H1 (cell line): ENCODE results near the gene CEP89. TPM values are rescaled to one million over a fixed set of nuclear protein-coding genes. Genes with fewer than 3 reads are reported as not detected.

Experiments
- CTCF ChIA-PET: fragments of 300-600 bp; sonication (Branson Sonifier 250); formaldehyde crosslinking; loops from one replicate; lab custom pipeline; 2021; ENCODE audit not compliant: partially characterized antibody; lab: Charles Lee
- POLR2A ChIA-PET: fragments of 300-600 bp; sonication (Branson Sonifier 250); formaldehyde crosslinking; loops from one replicate; lab custom pipeline; 2021; ENCODE audit warnings: inconsistent platforms; ENCODE audit not compliant: partially characterized antibody; lab: Charles Lee
- DNase-seq, 2 experiments: peaks; one replicate each; pipeline versions ENCODE4 v3.0.0 to v3.0.0-alpha.2; 2010 to 2022; ENCODE audit warnings: low spot score in 2 of 2, low read depth in 1 of 2, mixed read lengths in 1 of 2
- FAIRE-seq: peaks from 2 replicates; lab custom pipeline; 2011; peaks lifted over from hg19 to GRCh38; lab: Jason Lieb, UNC
- H2AFZ ChIP-seq: 2 replicates; pipeline ENCODE4 v1.8.1; 2012; ENCODE audit warnings: low read length, inconsistent platforms
- H2AK5ac ChIP-seq: 2 replicates; pipeline ENCODE4 v1.6.1; 2013; ENCODE audit warnings: low read depth, low read length
- H2BK120ac ChIP-seq: replicated peaks from 2 replicates; pipeline ENCODE3; 2013; ENCODE audit warnings: low read depth, low read length, inconsistent platforms
- H2BK12ac ChIP-seq: 2 replicates; pipeline ENCODE4 v1.6.1; 2013; ENCODE audit warnings: low read depth, low read length
- H2BK15ac ChIP-seq: 2 replicates; pipeline ENCODE4 v1.6.1; 2013; ENCODE audit warnings: low read length
- H2BK20ac ChIP-seq: 2 replicates; pipeline ENCODE4 v1.6.1; 2013; ENCODE audit warnings: low read length
- H2BK5ac ChIP-seq: 2 replicates; pipeline ENCODE4 v1.6.1; 2013; ENCODE audit warnings: low read depth, low read length
- H3K14ac ChIP-seq: 2 replicates; pipeline ENCODE4 v1.6.1; 2013; ENCODE audit warnings: inconsistent platforms; ENCODE audit not compliant: insufficient read length
- H3K18ac ChIP-seq: 2 replicates; pipeline ENCODE4 v1.6.1; 2013; ENCODE audit warnings: low read length; ENCODE audit errors: extremely low read depth
- H3K23ac ChIP-seq: 2 replicates; pipeline ENCODE4 v1.6.1; 2013; ENCODE audit warnings: inconsistent platforms; ENCODE audit not compliant: insufficient read length
- H3K23me2 ChIP-seq: 2 replicates; pipeline ENCODE4 v1.6.1; 2013; ENCODE audit warnings: low read depth, low read length
- H3K27ac ChIP-seq: 2 replicates; pipeline ENCODE4 v1.6.1; 2011; ENCODE audit warnings: low read depth, low read length, inconsistent platforms
- H3K27me3 ChIP-seq, 4 experiments: replicated peaks in 1 of 4; 1 replicate in 1 of 4; 2 replicates in 3 of 4; pipeline versions ENCODE4 v1.6.1 to v1.8.1; 2011 to 2013; ENCODE audit warnings: low read length in 3 of 4, mild to moderate bottlenecking in 3 of 4, inconsistent platforms in 2 of 4, mixed read lengths in 2 of 4, moderate library complexity in 1 of 4; ENCODE audit not compliant: control insufficient read depth in 3 of 4, insufficient read depth in 3 of 4; ENCODE audit errors: extremely low read depth in 1 of 4
- H3K36me3 ChIP-seq, 4 experiments: 2 replicates each; pipeline versions ENCODE4 v1.6.1 to v1.8.1; 2011 to 2013; ENCODE audit warnings: mild to moderate bottlenecking in 4 of 4, low read length in 3 of 4, moderate library complexity in 2 of 4, control low read depth in 1 of 4, inconsistent platforms in 1 of 4; ENCODE audit not compliant: insufficient read depth in 4 of 4, control insufficient read depth in 2 of 4
- H3K4ac ChIP-seq: replicated peaks from 2 replicates; pipeline ENCODE3; 2013; ENCODE audit warnings: low read length, low read depth, mixed read lengths, inconsistent platforms; ENCODE audit not compliant: insufficient read length
- H3K4me1 ChIP-seq, 4 experiments: replicated peaks in 1 of 4; 1 replicate in 1 of 4; 2 replicates in 3 of 4; pipeline versions ENCODE4 v1.6.1 to v1.8.1; 2011 to 2013; ENCODE audit warnings: low read length in 3 of 4, inconsistent platforms in 2 of 4, mixed read lengths in 1 of 4; ENCODE audit not compliant: insufficient read depth in 4 of 4, control insufficient read depth in 3 of 4
- H3K4me2 ChIP-seq, 2 experiments: 2 replicates each; pipeline versions ENCODE4 v1.6.1 to v1.8.1; 2011 to 2013; ENCODE audit warnings: low read depth in 2 of 2, low read length in 2 of 2, control low read depth in 1 of 2, inconsistent platforms in 1 of 2, mild to moderate bottlenecking in 1 of 2; ENCODE audit not compliant: insufficient read depth in 1 of 2
- H3K4me3 ChIP-seq, 4 experiments: fragments of 200-600, 300-600 bp in 1 of 4; sonication (generic), shearing (Covaris generic), sonication (Bioruptor Twin) in 1 of 4; 2 replicates each; pipeline versions ENCODE4 v1.5.1 to v1.8.1; 2011 to 2016; ENCODE audit warnings: low read length in 4 of 4, low read depth in 3 of 4, control low read depth in 2 of 4, inconsistent platforms in 2 of 4, mild to moderate bottlenecking in 2 of 4, mixed read lengths in 1 of 4, moderate library complexity in 1 of 4; ENCODE audit not compliant: insufficient read depth in 2 of 4; ENCODE audit errors: extremely low read depth in 1 of 4
- H3K56ac ChIP-seq: replicated peaks from 2 replicates; pipeline ENCODE3; 2013; ENCODE audit warnings: low read depth, mild to moderate bottlenecking, mixed read lengths, low read length, inconsistent platforms; ENCODE audit not compliant: insufficient read length
- H3K79me1 ChIP-seq: 2 replicates; pipeline ENCODE4 v1.6.1; 2013; ENCODE audit warnings: low read depth, low read length, control low read depth
- H3K79me2 ChIP-seq, 2 experiments: 2 replicates each; pipeline versions ENCODE4 v1.6.1 to v1.8.1; 2012 to 2013; ENCODE audit warnings: low read length in 2 of 2, mild to moderate bottlenecking in 2 of 2, inconsistent platforms in 1 of 2; ENCODE audit not compliant: insufficient read depth in 2 of 2, control insufficient read depth in 1 of 2
- H3K9ac ChIP-seq, 4 experiments: replicated peaks in 1 of 4; 1 replicate in 1 of 4; 2 replicates in 3 of 4; pipeline versions ENCODE4 v1.6.1 to v1.8.1; 2011 to 2013; ENCODE audit warnings: low read depth in 3 of 4, low read length in 3 of 4, control low read depth in 2 of 4, mild to moderate bottlenecking in 2 of 4, moderate library complexity in 2 of 4, inconsistent platforms in 1 of 4; ENCODE audit errors: extremely low read depth in 1 of 4
- H3K9me3 ChIP-seq, 2 experiments: 2 replicates each; pipeline versions ENCODE4 v1.6.1 to v1.8.1; 2012 to 2013; ENCODE audit warnings: mild to moderate bottlenecking in 2 of 2, moderate library complexity in 2 of 2, control low read depth in 1 of 2, inconsistent platforms in 1 of 2, low read depth in 1 of 2, low read length in 1 of 2, mixed read lengths in 1 of 2; ENCODE audit not compliant: insufficient read depth in 2 of 2
- H4K20me1 ChIP-seq, 2 experiments: replicated peaks in 1 of 2; 2 replicates each; pipeline versions ENCODE3 to v1.8.1; 2011 to 2013; ENCODE audit warnings: inconsistent platforms in 2 of 2, low read length in 2 of 2, mild to moderate bottlenecking in 1 of 2; ENCODE audit not compliant: insufficient read depth in 2 of 2, control insufficient read depth in 1 of 2
- H4K5ac ChIP-seq: 2 replicates; pipeline ENCODE4 v1.6.1; 2013; ENCODE audit warnings: low read length, low read depth, mixed read lengths, inconsistent platforms; ENCODE audit not compliant: insufficient read length
- H4K8ac ChIP-seq: 2 replicates; pipeline ENCODE4 v1.8.0; 2013; ENCODE audit warnings: mild to moderate bottlenecking, moderate library complexity, low read length, inconsistent platforms; ENCODE audit not compliant: insufficient read depth; ENCODE audit errors: extremely low read depth
- H4K91ac ChIP-seq: replicated peaks from 2 replicates; pipeline ENCODE3; 2013; ENCODE audit warnings: low read length, mixed read lengths, inconsistent platforms; ENCODE audit not compliant: insufficient read length
- BCL11A ChIP-seq, 2 experiments: IDR thresholded peaks; one replicate each; pipeline ENCODE4 v1.6.1; 2011; ENCODE audit warnings: low read depth in 2 of 2, low read length in 2 of 2, mild to moderate bottlenecking in 2 of 2
- HDAC6 ChIP-seq: IDR thresholded peaks from one replicate; pipeline ENCODE4 v1.7.1; 2012; ENCODE audit warnings: low read depth, mild to moderate bottlenecking, inconsistent platforms, low read length, moderate library complexity
- KDM4A ChIP-seq: IDR thresholded peaks from one replicate; pipeline ENCODE4 v1.7.1; 2012; ENCODE audit warnings: low read depth, mild to moderate bottlenecking, moderate library complexity, low read length, inconsistent platforms; ENCODE audit not compliant: severe bottlenecking
- NANOG ChIP-seq: IDR thresholded peaks from 2 replicates; pipeline ENCODE4 v1.6.1; 2011; ENCODE audit warnings: low read length, low read depth, mild to moderate bottlenecking, inconsistent platforms; ENCODE audit not compliant: insufficient read depth, poor library complexity, severe bottlenecking
- RXRA ChIP-seq: IDR thresholded peaks from 2 replicates; pipeline ENCODE4 v1.6.1; 2011; ENCODE audit warnings: low read depth, mild to moderate bottlenecking, low read length, moderate library complexity; ENCODE audit not compliant: insufficient read depth
- SP1 ChIP-seq: IDR thresholded peaks from 2 replicates; pipeline ENCODE4 v1.6.1; 2011; ENCODE audit warnings: low read depth, low read length
- SP2 ChIP-seq: IDR thresholded peaks from 2 replicates; pipeline ENCODE4 v1.6.1; 2012; ENCODE audit warnings: mild to moderate bottlenecking, low read length, inconsistent platforms
- SRF ChIP-seq: IDR thresholded peaks from 2 replicates; pipeline ENCODE4 v1.6.1; 2011; ENCODE audit warnings: mild to moderate bottlenecking, low read depth, low read length, moderate library complexity
- YY1 ChIP-seq: IDR thresholded peaks from 2 replicates; pipeline ENCODE4 v1.6.1; 2011; ENCODE audit warnings: low read depth, mild to moderate bottlenecking, low read length
- ZNF274 ChIP-seq: IDR thresholded peaks from 2 replicates; pipeline ENCODE4 v1.7.0; 2012; ENCODE audit warnings: low read length, borderline replicate concordance; ENCODE audit errors: extremely low read depth
- WGBS, 2 experiments: shearing (Covaris generic) in 1 of 2; methylation state at CpG; one replicate each; pipeline versions ENCODE4 v1.1.6 to v1.1.7; 2013 to 2015; ENCODE audit warnings: low lambda C conversion rate in 2 of 2, mixed read lengths in 2 of 2, inconsistent platforms in 1 of 2, low coverage in 1 of 2, missing lambda C conversion rate in 1 of 2; ENCODE audit not compliant: insufficient replicate concordance in 2 of 2, insufficient coverage in 1 of 2, insufficient read length in 1 of 2; ENCODE audit errors: extremely low coverage in 1 of 2, missing lambda C conversion rate in 1 of 2; 5-methylcytosine and 5-hydroxymethylcytosine counted together
- polyA plus RNA-seq, 7 experiments: library from polyadenylated mRNA; depleted of rRNA in 3 of 7; stranded (reverse) in 5 of 7; unstranded in 2 of 7; fragments of >200 nt in 5 of 7; fragments of 200-250 nt in 2 of 7; gene quantifications; 1 replicate in 5 of 7; 2 replicates in 1 of 7; 4 replicates in 1 of 7; pipeline versions ENCODE4 v1.2.1 to v1.2.3, GENCODE V29; 2011 to 2013; ENCODE audit warnings: missing spikeins in 2 of 7, mixed read lengths in 2 of 7
- total RNA-seq: library from RNA; stranded (reverse); fragmentation: NEBNext Ultra II Directional; extraction: Animal tissue kit (Norgen Biotek cat#: 25700); gene quantifications from 2 replicates; pipeline ENCODE4 v1.2.1, GENCODE V29; 2021

CEP89 gene
- total and polyA plus RNA-seq, 2 of the 8 experiments (the other 6 are each of a cell fraction or from before 2014, with no cell fraction given): 23.0 to 23.6 TPM

DNA sequence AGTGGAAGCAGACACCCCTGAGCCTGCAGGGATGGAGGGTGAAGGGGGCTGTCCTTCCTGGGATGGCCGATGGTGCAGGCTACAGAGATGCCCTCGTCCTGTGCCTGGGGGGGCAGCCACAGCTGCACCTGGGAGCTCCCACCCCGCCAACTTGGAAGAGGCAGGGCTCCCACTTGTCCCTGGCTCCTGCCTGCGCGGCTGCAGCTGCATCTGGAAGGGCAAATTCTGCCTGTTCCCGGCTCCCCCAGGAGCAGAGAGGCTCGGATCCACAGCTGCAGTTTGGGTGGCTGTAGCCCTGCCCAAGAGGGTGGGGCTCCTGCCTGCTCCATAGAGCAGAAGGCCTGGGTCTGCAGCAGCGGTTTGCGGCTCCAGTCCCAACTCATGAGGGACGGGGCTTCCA lies 2.2 kb downstream of the CEP89 start:
- WGBS, 2 experiments: 90% methylated on average over 9 of the region's 10 CpGs; no CpG with 5 or more reads in 1 of the 2 experiments
- no peak overlapping the region for H2AFZ ChIP-seq
- ChIA-PET CTCF (interaction anchor here (0.6 kb wide), 3 partner anchors 74 to 361 kb away, joined by 3 to 4 read pairs (median 3); no protein-coding TSS in a partner anchor), POLR2A (no interaction called here)
- H2BK12ac ChIP-seq: no peak overlapping the region
- no peak overlapping the region for H2AK5ac ChIP-seq
- peaks cover 7% of the 10 kb centered on the region for H3K23me2 ChIP-seq
- no peak overlapping the region for H2BK20ac ChIP-seq
- H3K79me1 ChIP-seq: peaks cover 4% of the 10 kb centered on the region; the same call in 1 of the 2 replicates
- H4K5ac ChIP-seq: no peak overlapping the region
- H4K20me1 ChIP-seq: peaks cover 0 to 3% of the 10 kb centered on the region in 2 experiments
- FAIRE-seq (no peak), DNase-seq (no peak)
- no peak overlapping the region for H4K91ac ChIP-seq
- no peak overlapping the region for H3K27ac ChIP-seq
- H2BK120ac ChIP-seq: no peak overlapping the region
- H3K56ac ChIP-seq: no peak overlapping the region
- H3K4ac ChIP-seq: no peak overlapping the region
- H3K18ac ChIP-seq: no peak overlapping the region
- no peak overlapping the region for H2BK5ac ChIP-seq
- H3K9me3 ChIP-seq: no peaks in the 10 kb centered on the region
- H3K23ac ChIP-seq: no peak overlapping the region
- peaks cover 0 to 4% (median 4%) of the 10 kb centered on the region in 4 experiments; a peak in 5 of 7 replicates for H3K4me1 ChIP-seq
- H3K79me2 ChIP-seq: peaks cover 4 to 16% of the 10 kb centered on the region in 2 experiments; a peak in 3 of 4 replicates
- H3K4me3 ChIP-seq: no peak overlapping the region
- H3K9ac ChIP-seq: no peak overlapping the region
- H3K4me2 ChIP-seq: no peak overlapping the region
- H3K14ac ChIP-seq: no peak overlapping the region
- no peak overlapping the region; the same call in 1 of the 2 replicates for H4K8ac ChIP-seq
- no peaks in the 10 kb centered on the region for H3K27me3 ChIP-seq
- H3K36me3 ChIP-seq: peaks cover 0 to 5% (median 0%) of the 10 kb centered on the region in 4 experiments; a peak in 1 of 8 replicates
- H2BK15ac ChIP-seq: no peak overlapping the region
- TF ChIP-seq SRF (no peak), YY1 (no peak), NANOG (no peak), BCL11A (IDR thresholded peaks at IDR 0.05; ENCODE audit: low read depth in 2 of 2, low read length in 2 of 2) (no peak), SP1 (no peak), HDAC6 (no peak), KDM4A (no peak), SP2 (no peak), ZNF274 (no peak), RXRA (no peak)
